CD4-positive, alpha-beta T cell (primary cell): ENCODE results near the gene VGLL3. TPM values are rescaled to one million over a fixed set of nuclear protein-coding genes. Genes with fewer than 3 reads are reported as not detected.

Source experiments
- ATAC-seq: fragments of 200-7000 bp; cut with Tn5 transposase; one replicate; pipeline ENCODE4 v1.10.0; 2022; ENCODE audit warnings: mild to moderate bottlenecking; ENCODE audit not compliant: poor library complexity
- CTCF ChIA-PET: fragments of 350-600 bp; sonication (Branson Sonifier 250); formaldehyde crosslinking; loops from one replicate; lab custom pipeline; 2021; ENCODE audit warnings: antibody characterized with exemption, inconsistent platforms; lab: Charles Lee
- POLR2A ChIA-PET: fragments of 350-600 bp; sonication (Branson Sonifier 250); formaldehyde crosslinking; loops from one replicate; lab custom pipeline; 2021; ENCODE audit warnings: antibody characterized with exemption, inconsistent platforms; lab: Charles Lee
- DNase-seq, 14 experiments: peaks; one replicate each; pipeline ENCODE4 v3.0.0-alpha.2; 2013 to 2020; ENCODE audit warnings: mixed read lengths in 2 of 14
- H3K27ac ChIP-seq, 2 donors: one replicate each; pipeline versions ENCODE4 v1.5.1 to v1.7.0; 2013; ENCODE audit warnings: low read length in 2 of 2, low read depth in 1 of 2, mild to moderate bottlenecking in 1 of 2
- H3K27me3 ChIP-seq, 2 experiments: 1 replicate in 1 of 2; 2 replicates in 1 of 2; pipeline versions ENCODE4 v1.6.1 to v1.7.0; 2013; ENCODE audit warnings: low read length in 2 of 2, control low read depth in 1 of 2, mild to moderate bottlenecking in 1 of 2, moderate library complexity in 1 of 2; ENCODE audit not compliant: insufficient read depth in 2 of 2, control insufficient read depth in 1 of 2
- H3K36me3 ChIP-seq: one replicate; pipeline ENCODE4 v1.6.1; 2013; ENCODE audit warnings: low read length, control low read depth; ENCODE audit not compliant: insufficient read depth
- H3K4me1 ChIP-seq: one replicate; pipeline ENCODE4 v1.6.1; 2013; ENCODE audit warnings: low read length, control low read depth; ENCODE audit not compliant: insufficient read depth
- H3K4me3 ChIP-seq: one replicate; pipeline ENCODE4 v1.5.1; 2013; ENCODE audit warnings: mild to moderate bottlenecking, low read length, moderate library complexity
- H3K9me3 ChIP-seq, 2 experiments: 1 replicate in 1 of 2; 2 replicates in 1 of 2; pipeline versions ENCODE4 v1.6.1 to v1.7.0; 2013; ENCODE audit warnings: low read length in 2 of 2, mild to moderate bottlenecking in 2 of 2, control low read depth in 1 of 2, moderate library complexity in 1 of 2; ENCODE audit not compliant: control insufficient read depth in 1 of 2, insufficient read depth in 1 of 2
- H3K27ac Mint-ChIP-seq: one replicate; pipeline ENCODE4 v1.8.0; 2020; ENCODE audit warnings: mixed read lengths
- H3K27me3 Mint-ChIP-seq: one replicate; pipeline ENCODE4 v1.8.0; 2021; ENCODE audit warnings: mixed read lengths
- H3K36me3 Mint-ChIP-seq: one replicate; pipeline ENCODE4 v1.8.0; 2021; ENCODE audit warnings: low read depth, mixed read lengths
- H3K4me1 Mint-ChIP-seq: one replicate; pipeline ENCODE4 v1.8.0; 2021; ENCODE audit warnings: low read depth, mixed read lengths
- H3K4me3 Mint-ChIP-seq: one replicate; pipeline ENCODE4 v1.8.0; 2020; ENCODE audit warnings: mild to moderate bottlenecking, mixed read lengths
- H3K9me3 Mint-ChIP-seq: one replicate; pipeline ENCODE4 v1.8.0; 2020; ENCODE audit warnings: mixed read lengths
- intact Hi-C, 2 experiments: fragments of 100-400 bp; cut with DNase I in 1 of 2; cut with micrococcal nuclease in 1 of 2; formaldehyde crosslinking; loops; one replicate each; pipeline versions ENCODE4 v1.15.1 to v1.9.0; 2023 to 2025; cut with DNase I, micrococcal nuclease
- total RNA-seq, 174 experiments: library from RNA in 2 of 174; stranded (reverse) in 2 of 174; gene quantifications; one replicate each; pipeline ENCODE4 v1.2.3 and lab custom pipeline; 2021 to 2026
- TF ChIP-seq, protein P1 (sequence below): fragments of 200-600 bp; IDR thresholded peaks from one replicate; pipeline ENCODE4 v1.8.0; 2022; ENCODE audit warnings: antibody characterized with exemption, mild to moderate bottlenecking

Gene VGLL3
- total RNA-seq, 2 experiments from 2014 or later: not detected

DNA sequence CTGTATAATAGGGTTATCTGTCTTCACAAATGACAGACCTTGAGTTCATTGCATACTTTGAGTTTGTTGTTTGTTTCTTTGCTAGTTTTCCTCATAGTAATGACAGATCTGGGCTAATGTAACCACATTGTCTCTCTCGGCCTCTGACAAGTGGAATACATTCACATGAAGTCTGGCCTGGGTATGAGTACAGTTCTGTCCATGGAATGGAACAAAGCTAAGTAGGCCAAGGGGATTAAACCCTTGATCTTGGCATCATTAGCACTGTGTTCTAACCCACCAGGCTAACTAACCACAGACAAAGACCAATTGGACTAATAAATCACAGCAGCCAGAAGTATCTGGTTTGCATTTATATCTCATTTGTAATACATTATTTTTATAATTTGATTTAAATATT, 7.6 kb upstream of the VGLL3 start:
- Mint-ChIP-seq H3K27me3 (peaks cover 5% of the 10 kb centered on the region), H3K36me3 (no peaks in the 10 kb centered on the region), H3K4me3 (no peak overlapping the region), H3K27ac (no peak overlapping the region), H3K4me1 (no peaks in the 10 kb centered on the region), H3K9me3 (peaks cover 2% of the 10 kb centered on the region)
- intact Hi-C loops: no loop called here
- TF ChIP-seq, protein P1, sequence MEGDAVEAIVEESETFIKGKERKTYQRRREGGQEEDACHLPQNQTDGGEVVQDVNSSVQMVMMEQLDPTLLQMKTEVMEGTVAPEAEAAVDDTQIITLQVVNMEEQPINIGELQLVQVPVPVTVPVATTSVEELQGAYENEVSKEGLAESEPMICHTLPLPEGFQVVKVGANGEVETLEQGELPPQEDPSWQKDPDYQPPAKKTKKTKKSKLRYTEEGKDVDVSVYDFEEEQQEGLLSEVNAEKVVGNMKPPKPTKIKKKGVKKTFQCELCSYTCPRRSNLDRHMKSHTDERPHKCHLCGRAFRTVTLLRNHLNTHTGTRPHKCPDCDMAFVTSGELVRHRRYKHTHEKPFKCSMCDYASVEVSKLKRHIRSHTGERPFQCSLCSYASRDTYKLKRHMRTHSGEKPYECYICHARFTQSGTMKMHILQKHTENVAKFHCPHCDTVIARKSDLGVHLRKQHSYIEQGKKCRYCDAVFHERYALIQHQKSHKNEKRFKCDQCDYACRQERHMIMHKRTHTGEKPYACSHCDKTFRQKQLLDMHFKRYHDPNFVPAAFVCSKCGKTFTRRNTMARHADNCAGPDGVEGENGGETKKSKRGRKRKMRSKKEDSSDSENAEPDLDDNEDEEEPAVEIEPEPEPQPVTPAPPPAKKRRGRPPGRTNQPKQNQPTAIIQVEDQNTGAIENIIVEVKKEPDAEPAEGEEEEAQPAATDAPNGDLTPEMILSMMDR: no peak
- no peak for DNase-seq
- Histone ChIP-seq H3K4me3 (no peak overlapping the region), H3K36me3 (no peaks in the 10 kb centered on the region), H3K9me3 (no peaks in the 10 kb centered on the region), H3K27ac (no peak overlapping the region), H3K27me3 (no peaks in the 10 kb centered on the region), H3K4me1 (no peaks in the 10 kb centered on the region)
- no peak for ATAC-seq
- CTCF ChIA-PET: no interaction called here
- POLR2A ChIA-PET: no interaction called here

DNA sequence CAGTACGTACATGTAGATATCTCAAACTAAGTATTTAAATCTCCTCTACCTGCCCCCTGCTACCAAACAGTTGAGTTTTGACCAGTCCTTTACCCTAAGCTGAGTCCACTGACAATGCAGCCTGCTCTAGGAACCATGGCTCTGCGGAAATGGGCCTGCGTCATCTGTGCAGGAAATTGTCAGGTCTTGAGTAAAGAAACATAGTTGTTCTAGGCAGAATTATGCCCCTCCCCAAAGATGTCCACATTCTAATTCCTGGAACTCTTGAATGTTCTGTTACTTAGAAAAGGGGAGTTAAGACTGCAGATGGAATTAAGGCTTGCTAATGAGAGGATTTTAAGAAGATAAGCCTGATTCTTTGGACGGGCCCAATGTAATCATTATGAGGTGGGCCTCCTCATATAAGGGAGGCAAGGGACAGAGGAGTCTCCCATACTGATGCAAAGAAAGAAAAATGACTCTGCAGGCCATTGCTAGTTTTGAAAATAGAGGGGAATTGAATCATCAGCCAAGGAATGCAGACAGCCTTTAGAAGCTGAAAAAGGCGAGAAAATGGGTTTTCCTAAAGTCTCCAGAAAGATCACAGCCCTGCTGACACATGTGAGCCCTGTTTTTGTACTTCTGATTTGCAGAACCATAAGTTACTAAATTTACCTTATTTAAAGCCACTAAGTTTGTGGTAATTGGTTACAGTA, 5.5 kb upstream of the VGLL3 start:
- H3K36me3 Mint-ChIP-seq: no peaks in the 10 kb centered on the region
- TF ChIP-seq, protein P1: no peak

DNA sequence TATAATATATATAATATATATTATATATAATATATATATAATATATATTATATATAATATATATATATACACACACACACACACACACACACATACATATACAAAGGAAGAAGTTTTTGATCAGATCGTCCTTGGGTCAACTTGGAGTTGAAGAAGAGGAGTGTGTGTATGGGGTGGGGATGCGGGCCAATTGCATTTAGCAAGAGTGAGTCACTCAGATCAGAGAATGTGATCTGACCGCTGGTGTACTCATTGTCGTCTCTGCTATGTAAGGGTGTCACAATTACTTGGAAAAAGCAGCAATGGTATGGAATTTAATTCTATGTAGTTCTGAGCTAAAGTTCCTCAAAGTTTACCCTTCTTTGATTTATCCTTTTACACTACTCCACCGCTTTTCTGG, 4.6 kb upstream of the VGLL3 start:
- ATAC-seq (no peak), DNase-seq (no peak)
- POLR2A ChIA-PET: no interaction called here
- H3K27ac ChIP-seq: no peak overlapping the region
- Mint-ChIP-seq H3K9me3 (peaks cover 2% of the 10 kb centered on the region), H3K27me3 (peaks cover 20% of the 10 kb centered on the region), H3K4me1 (no peaks in the 10 kb centered on the region), H3K36me3 (no peaks in the 10 kb centered on the region), H3K27ac (no peak overlapping the region), H3K4me3 (no peak overlapping the region)
- H3K4me3 ChIP-seq: no peak overlapping the region
- peaks cover 0 to 8% of the 10 kb centered on the region in 2 experiments for H3K9me3 ChIP-seq
- TF ChIP-seq, protein P1: no peak
- H3K4me1 ChIP-seq: no peaks in the 10 kb centered on the region
- H3K36me3 ChIP-seq: no peaks in the 10 kb centered on the region
- CTCF ChIA-PET: no interaction called here
- intact Hi-C loops: no loop called here
- peaks cover 2 to 13% of the 10 kb centered on the region in 2 experiments for H3K27me3 ChIP-seq

More for the DNA sequence above, 5.5 kb upstream of the VGLL3 start:
- H3K9me3 Mint-ChIP-seq: peaks cover 2% of the 10 kb centered on the region
- H3K27ac Mint-ChIP-seq: no peak overlapping the region
- H3K27ac ChIP-seq: no peak overlapping the region
- DNase-seq: no peak
- intact Hi-C loops: no loop called here
- no peaks in the 10 kb centered on the region for H3K4me1 ChIP-seq
- no peak overlapping the region for H3K4me3 Mint-ChIP-seq
- H3K4me3 ChIP-seq: no peak overlapping the region
- no peaks in the 10 kb centered on the region for H3K9me3 ChIP-seq
- H3K4me1 Mint-ChIP-seq: no peaks in the 10 kb centered on the region
- CTCF ChIA-PET: no interaction called here
- POLR2A ChIA-PET: no interaction called here
- H3K27me3 ChIP-seq: peaks cover 0 to 6% of the 10 kb centered on the region in 2 experiments
- no peaks in the 10 kb centered on the region for H3K36me3 ChIP-seq
- ATAC-seq: no peak
- peaks cover 20% of the 10 kb centered on the region for H3K27me3 Mint-ChIP-seq
